Activated T-helper 1 cell treated with anti-CD3 and anti-CD28 coated beads, Interleukin-12 subunit alpha, Interleukin-12 subunit beta, Interleukin-2, Interleukin-4 antibody, amounts not matched to agents 30 ng/mL and 10 ng/mL and 1 ng/mL, durations not matched to agents 14 hours and 24 hours and 36 hours (primary cell): ENCODE measurements around the gene CNFN. TPM values are rescaled to one million over a fixed set of nuclear protein-coding genes. Genes with fewer than 3 reads are reported as not detected.

Experiments
- DNase-seq: peaks from one replicate; pipeline ENCODE4 v3.0.0; 2021; ENCODE audit warnings: low spot score
- H3K27ac Mint-ChIP-seq: one replicate; pipeline ENCODE4 v1.8.0; 2021; ENCODE audit warnings: mild to moderate bottlenecking, mixed read lengths
- H3K27me3 Mint-ChIP-seq: one replicate; pipeline ENCODE4 v1.8.0; 2022; ENCODE audit warnings: mild to moderate bottlenecking, moderate library complexity, mixed read lengths; ENCODE audit not compliant: insufficient read depth
- H3K36me3 Mint-ChIP-seq: one replicate; pipeline ENCODE4 v1.8.0; 2021; ENCODE audit warnings: low read depth, mixed read lengths
- H3K4me1 Mint-ChIP-seq: one replicate; pipeline ENCODE4 v1.8.0; 2021; ENCODE audit warnings: low read depth, mixed read lengths
- H3K4me3 Mint-ChIP-seq: one replicate; pipeline ENCODE4 v1.8.0; 2021; ENCODE audit warnings: mild to moderate bottlenecking, moderate library complexity, mixed read lengths
- H3K9me3 Mint-ChIP-seq: one replicate; pipeline ENCODE4 v1.8.0; 2021; ENCODE audit warnings: mixed read lengths
- intact Hi-C: fragments of 100-400 bp; cut with micrococcal nuclease; formaldehyde crosslinking; loops from one replicate; pipeline ENCODE4 v1.15.1; 2024
- total RNA-seq: library from RNA; stranded (reverse); gene quantifications from 2 replicates; pipeline ENCODE4 v1.2.3, GENCODE V29; 2022

Gene CNFN
- total RNA-seq, 1 donor from 2014 or later = not detected

GRCh38 chr19:42422092-42422900, 32.2 kb upstream of the CNFN start:
- Mint-ChIP-seq H3K9me3 (no peaks in the 10 kb centered on the region), H3K27ac (peak overlapping the region; percentile 98), H3K27me3 (no peaks in the 10 kb centered on the region), H3K36me3 (peaks cover 4% of the 10 kb centered on the region), H3K4me3 (peak overlapping the region; percentile 99), H3K4me1 (peaks cover 32% of the 10 kb centered on the region)
- no peak for DNase-seq
- intact Hi-C loops = loop anchor here (5.0 kb wide), 2 partner anchors 300 to 345 kb away; partner anchors contain the start of gene ZNF574

- Mint-ChIP-seq H3K27ac (no peak overlapping the region), H3K27me3 (no peaks in the 10 kb centered on the region), H3K36me3 (peaks cover 4% of the 10 kb centered on the region), H3K4me3 (peak overlapping the region; percentile 99), H3K4me1 (peaks cover 32% of the 10 kb centered on the region), H3K9me3 (no peaks in the 10 kb centered on the region)
- intact Hi-C loops = loop anchor here (5.0 kb wide), 2 partner anchors 299 to 344 kb away; partner anchors contain the start of gene ZNF574
- DNase-seq = no peak
Measured at GRCh38 chr19:42421591-42422031, 31.5 kb upstream of the CNFN start.

- Mint-ChIP-seq H3K36me3 (peaks cover 4% of the 10 kb centered on the region), H3K9me3 (no peaks in the 10 kb centered on the region), H3K4me3 (peak overlapping the region; percentile 99), H3K4me1 (peaks cover 32% of the 10 kb centered on the region), H3K27ac (no peak overlapping the region), H3K27me3 (no peaks in the 10 kb centered on the region)
- no peak for DNase-seq
- intact Hi-C loops = loop anchor here (5.0 kb wide), 2 partner anchors 299 to 344 kb away; partner anchors contain the start of gene ZNF574
Measured at GRCh38 chr19:42421101-42421500, 31.0 kb upstream of the CNFN start.

GRCh38 chr19:42420055-42420544, 30.0 kb upstream of the CNFN start:
- DNase-seq = peak; percentile 70
- intact Hi-C loops = loop anchor here (1.0 to 5.0 kb wide), 3 partner anchors 13 to 343 kb away; partner anchors contain the start of gene ZNF574
- H3K9me3 Mint-ChIP-seq = no peaks in the 10 kb centered on the region
- peaks cover 4% of the 10 kb centered on the region for H3K36me3 Mint-ChIP-seq
- peaks cover 32% of the 10 kb centered on the region for H3K4me1 Mint-ChIP-seq
- no peaks in the 10 kb centered on the region for H3K27me3 Mint-ChIP-seq
- H3K27ac Mint-ChIP-seq = no peak overlapping the region
- H3K4me3 Mint-ChIP-seq = peak overlapping the region; percentile 99

- no peak for DNase-seq
- peaks cover 32% of the 10 kb centered on the region for H3K4me1 Mint-ChIP-seq
Measured at GRCh38 chr19:42419309-42419708, 29.2 kb upstream of the CNFN start.

GRCh38 chr19:42412661-42413076, 22.6 kb upstream of the CNFN start:
- Mint-ChIP-seq H3K4me3 (no peak overlapping the region), H3K4me1 (no peaks in the 10 kb centered on the region), H3K36me3 (peaks cover 4% of the 10 kb centered on the region), H3K27me3 (no peaks in the 10 kb centered on the region), H3K27ac (no peak overlapping the region), H3K9me3 (no peaks in the 10 kb centered on the region)
- intact Hi-C loops = no loop called here
- DNase-seq = no peak

More at GRCh38 chr19:42419309-42419708, 29.2 kb upstream of the CNFN start:
- no peak overlapping the region for H3K4me3 Mint-ChIP-seq
- H3K27me3 Mint-ChIP-seq = no peaks in the 10 kb centered on the region
- intact Hi-C loops = no loop called here
- no peaks in the 10 kb centered on the region for H3K9me3 Mint-ChIP-seq
- H3K27ac Mint-ChIP-seq = no peak overlapping the region
- H3K36me3 Mint-ChIP-seq = peaks cover 6% of the 10 kb centered on the region

- no peaks in the 10 kb centered on the region for H3K9me3 Mint-ChIP-seq
- no peak overlapping the region for H3K4me3 Mint-ChIP-seq
- H3K4me1 Mint-ChIP-seq = no peaks in the 10 kb centered on the region
- intact Hi-C loops = no loop called here
- no peak for DNase-seq
- peaks cover 4% of the 10 kb centered on the region for H3K36me3 Mint-ChIP-seq
- no peaks in the 10 kb centered on the region for H3K27me3 Mint-ChIP-seq
- H3K27ac Mint-ChIP-seq = no peak overlapping the region
Measured at GRCh38 chr19:42412227-42412626, 22.1 kb upstream of the CNFN start.

- Mint-ChIP-seq H3K9me3 (no peaks in the 10 kb centered on the region), H3K27ac (no peak overlapping the region), H3K4me1 (no peaks in the 10 kb centered on the region), H3K36me3 (peaks cover 10% of the 10 kb centered on the region), H3K27me3 (no peaks in the 10 kb centered on the region), H3K4me3 (no peak overlapping the region)
- intact Hi-C loops = no loop called here
- no peak for DNase-seq
Measured at GRCh38 chr19:42411581-42412178, 21.6 kb upstream of the CNFN start.

GRCh38 chr19:42410371-42410770, 20.3 kb upstream of the CNFN start:
- Mint-ChIP-seq H3K9me3 (no peaks in the 10 kb centered on the region), H3K27me3 (no peaks in the 10 kb centered on the region), H3K36me3 (peaks cover 12% of the 10 kb centered on the region), H3K4me1 (no peaks in the 10 kb centered on the region), H3K4me3 (no peak overlapping the region), H3K27ac (no peak overlapping the region)
- DNase-seq = no peak
- intact Hi-C loops = no loop called here

GRCh38 chr19:42409477-42409876, 19.4 kb upstream of the CNFN start:
- DNase-seq = no peak
- Mint-ChIP-seq H3K27ac (no peak overlapping the region), H3K36me3 (peaks cover 15% of the 10 kb centered on the region), H3K9me3 (no peaks in the 10 kb centered on the region), H3K27me3 (no peaks in the 10 kb centered on the region), H3K4me1 (no peaks in the 10 kb centered on the region), H3K4me3 (no peak overlapping the region)
- intact Hi-C loops = no loop called here

- intact Hi-C loops = no loop called here
- H3K4me3 Mint-ChIP-seq = no peak overlapping the region
- no peaks in the 10 kb centered on the region for H3K9me3 Mint-ChIP-seq
- no peak overlapping the region for H3K27ac Mint-ChIP-seq
- no peak for DNase-seq
- no peaks in the 10 kb centered on the region for H3K27me3 Mint-ChIP-seq
- peaks cover 18% of the 10 kb centered on the region for H3K36me3 Mint-ChIP-seq
- H3K4me1 Mint-ChIP-seq = no peaks in the 10 kb centered on the region
Measured at GRCh38 chr19:42407816-42408175, 17.7 kb upstream of the CNFN start.

GRCh38 chr19:42407085-42407815, 17.2 kb upstream of the CNFN start:
- no peaks in the 10 kb centered on the region for H3K9me3 Mint-ChIP-seq
- H3K4me3 Mint-ChIP-seq = no peak overlapping the region
- intact Hi-C loops = no loop called here
- peaks cover 19% of the 10 kb centered on the region for H3K36me3 Mint-ChIP-seq
- H3K27ac Mint-ChIP-seq = no peak overlapping the region
- DNase-seq = no peak
- no peaks in the 10 kb centered on the region for H3K27me3 Mint-ChIP-seq
- H3K4me1 Mint-ChIP-seq = peaks cover 4% of the 10 kb centered on the region
